Ascending aorta (tissue), 2 donors: Measurements from ENCODE around the gene NRXN3. TPM values are rescaled to one million over a fixed set of nuclear protein-coding genes. Genes with fewer than 3 reads are reported as not detected.

Experiments used
- DNase-seq, 2 donors: peaks; one replicate each; pipeline ENCODE4 v3.0.0-alpha.2; 2019; ENCODE audit warnings: low spot score in 2 of 2
- H3K27ac ChIP-seq, 2 donors: fragments of 200-600 bp; sonication (generic); one replicate each; pipeline ENCODE4 v1.5.1; 2016 to 2017; ENCODE audit warnings: mild to moderate bottlenecking in 1 of 2
- H3K27me3 ChIP-seq: fragments of 200-600 bp; sonication (generic); one replicate; pipeline ENCODE4 v1.5.1; 2017
- H3K36me3 ChIP-seq, 2 donors: fragments of 200-600 bp; sonication (generic); one replicate each; pipeline ENCODE4 v1.5.1; 2016
- H3K4me1 ChIP-seq, 2 donors: fragments of 200-600 bp; sonication (generic); one replicate each; pipeline ENCODE4 v1.5.1; 2016 to 2017; ENCODE audit warnings: mild to moderate bottlenecking in 1 of 2
- H3K4me3 ChIP-seq, 2 donors: fragments of 200-600 bp; sonication (generic); one replicate each; pipeline ENCODE4 v1.5.1; 2016 to 2017; ENCODE audit warnings: mild to moderate bottlenecking in 1 of 2
- H3K9me3 ChIP-seq, 2 donors: fragments of 200-600 bp; sonication (generic); one replicate each; pipeline ENCODE4 v1.5.1; 2016
- intact Hi-C: fragments of 100-400 bp; cut with DNase I; formaldehyde crosslinking; loops from one replicate; pipeline ENCODE4 v1.15.1; 2023
- total RNA-seq: library from RNA; depleted of rRNA; stranded (reverse); fragments of >200 nt; gene quantifications from one replicate; pipeline ENCODE4 v1.1.0, GENCODE V29; 2016
- TF ChIP-seq, protein P1 (sequence below), 3 experiments: fragments of 200-600 bp in 2 of 3; fragments of 450-650 bp in 1 of 3; sonication (generic) in 2 of 3; IDR thresholded peaks; one replicate each; pipeline ENCODE4 v1.5.1; 2016 to 2019; ENCODE audit warnings: antibody characterized with exemption in 3 of 3, mild to moderate bottlenecking in 1 of 3, moderate library complexity in 1 of 3

The NRXN3 gene
- total RNA-seq, 1 donor from 2014 or later, result 21.0 TPM

DNA sequence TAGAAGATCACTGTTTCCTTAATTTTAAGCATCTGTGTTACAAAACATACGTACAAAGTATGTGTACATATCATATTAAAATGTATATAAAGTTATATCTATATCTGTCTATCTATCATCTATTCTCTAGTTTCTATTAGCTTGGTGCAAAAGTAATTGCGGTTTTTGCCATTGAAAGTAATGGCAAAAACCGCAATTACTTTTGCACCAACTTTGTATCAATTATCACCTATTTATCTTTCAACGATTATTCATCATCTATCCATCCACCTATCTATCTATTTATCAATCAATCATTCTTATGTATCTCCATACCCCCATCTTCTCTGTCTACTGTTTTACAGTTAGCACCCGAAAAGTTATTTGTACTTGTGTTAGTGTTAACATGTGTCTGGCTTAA is 447.6 kb downstream of the NRXN3 start:
- no peaks in the 10 kb centered on the region for H3K9me3 ChIP-seq
- H3K27me3 ChIP-seq, result no peaks in the 10 kb centered on the region
- no peak overlapping the region for H3K4me3 ChIP-seq
- no peaks in the 10 kb centered on the region for H3K4me1 ChIP-seq
- intact Hi-C loops, result no loop called here
- no peak overlapping the region for H3K27ac ChIP-seq
- TF ChIP-seq, protein P1, sequence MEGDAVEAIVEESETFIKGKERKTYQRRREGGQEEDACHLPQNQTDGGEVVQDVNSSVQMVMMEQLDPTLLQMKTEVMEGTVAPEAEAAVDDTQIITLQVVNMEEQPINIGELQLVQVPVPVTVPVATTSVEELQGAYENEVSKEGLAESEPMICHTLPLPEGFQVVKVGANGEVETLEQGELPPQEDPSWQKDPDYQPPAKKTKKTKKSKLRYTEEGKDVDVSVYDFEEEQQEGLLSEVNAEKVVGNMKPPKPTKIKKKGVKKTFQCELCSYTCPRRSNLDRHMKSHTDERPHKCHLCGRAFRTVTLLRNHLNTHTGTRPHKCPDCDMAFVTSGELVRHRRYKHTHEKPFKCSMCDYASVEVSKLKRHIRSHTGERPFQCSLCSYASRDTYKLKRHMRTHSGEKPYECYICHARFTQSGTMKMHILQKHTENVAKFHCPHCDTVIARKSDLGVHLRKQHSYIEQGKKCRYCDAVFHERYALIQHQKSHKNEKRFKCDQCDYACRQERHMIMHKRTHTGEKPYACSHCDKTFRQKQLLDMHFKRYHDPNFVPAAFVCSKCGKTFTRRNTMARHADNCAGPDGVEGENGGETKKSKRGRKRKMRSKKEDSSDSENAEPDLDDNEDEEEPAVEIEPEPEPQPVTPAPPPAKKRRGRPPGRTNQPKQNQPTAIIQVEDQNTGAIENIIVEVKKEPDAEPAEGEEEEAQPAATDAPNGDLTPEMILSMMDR (IDR thresholded peaks at IDR 0.05), result no peak
- DNase-seq, result no peak
- no peaks in the 10 kb centered on the region for H3K36me3 ChIP-seq

DNA sequence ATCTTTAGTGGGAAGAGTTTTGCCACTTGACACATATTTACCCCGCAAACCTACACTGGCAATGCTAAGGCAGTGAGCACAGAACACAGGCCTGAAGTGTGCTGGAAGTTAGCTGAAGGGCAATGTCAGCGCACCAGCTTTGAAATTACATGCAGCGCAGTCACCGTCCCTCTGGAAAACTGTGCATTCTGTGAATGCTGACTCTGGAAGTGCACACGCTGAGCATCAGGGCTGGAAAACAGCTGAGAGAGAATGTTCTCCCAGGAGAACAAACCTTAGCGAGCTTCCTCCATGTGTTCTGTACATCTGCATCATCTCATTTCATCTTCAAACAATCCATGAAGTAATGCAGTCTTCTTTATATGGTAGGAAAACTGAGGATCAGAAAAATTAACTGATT is 448.2 kb downstream of the NRXN3 start:
- no peak for DNase-seq
- intact Hi-C loops, result no loop called here
- H3K9me3 ChIP-seq, result no peaks in the 10 kb centered on the region
- no peaks in the 10 kb centered on the region for H3K27me3 ChIP-seq
- TF ChIP-seq, protein P1 (IDR thresholded peaks at IDR 0.05), result no peak
- no peak overlapping the region for H3K27ac ChIP-seq
- no peaks in the 10 kb centered on the region for H3K36me3 ChIP-seq
- no peaks in the 10 kb centered on the region for H3K4me1 ChIP-seq
- H3K4me3 ChIP-seq, result no peak overlapping the region

DNA sequence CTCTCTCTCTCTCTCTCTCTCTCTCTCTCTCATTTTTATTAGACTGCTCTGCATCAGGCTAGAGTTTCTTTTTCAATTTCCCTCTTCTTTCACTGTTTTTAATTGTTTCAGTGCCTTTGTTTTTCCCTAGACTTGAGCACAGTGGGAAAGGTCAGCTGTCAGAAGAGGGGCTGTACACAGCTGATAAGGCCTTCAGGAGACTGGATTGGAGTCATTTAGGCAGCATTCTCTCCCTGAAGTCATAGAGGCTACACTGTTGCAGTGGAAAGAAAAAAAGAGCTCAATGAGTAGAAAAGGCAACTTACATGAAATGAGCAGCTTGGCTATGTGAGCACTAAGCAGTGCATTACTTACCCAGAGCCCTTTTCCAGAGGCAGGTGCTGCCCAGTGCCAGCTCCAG is 456.9 kb downstream of the NRXN3 start:
- no peak for DNase-seq
- no peak overlapping the region for H3K4me3 ChIP-seq
- no peaks in the 10 kb centered on the region for H3K36me3 ChIP-seq
- H3K27me3 ChIP-seq, result no peaks in the 10 kb centered on the region
- H3K9me3 ChIP-seq, result no peaks in the 10 kb centered on the region
- no peaks in the 10 kb centered on the region for H3K4me1 ChIP-seq
- TF ChIP-seq, protein P1 (IDR thresholded peaks at IDR 0.05), result no peak
- no peak overlapping the region for H3K27ac ChIP-seq
- intact Hi-C loops, result no loop called here

DNA sequence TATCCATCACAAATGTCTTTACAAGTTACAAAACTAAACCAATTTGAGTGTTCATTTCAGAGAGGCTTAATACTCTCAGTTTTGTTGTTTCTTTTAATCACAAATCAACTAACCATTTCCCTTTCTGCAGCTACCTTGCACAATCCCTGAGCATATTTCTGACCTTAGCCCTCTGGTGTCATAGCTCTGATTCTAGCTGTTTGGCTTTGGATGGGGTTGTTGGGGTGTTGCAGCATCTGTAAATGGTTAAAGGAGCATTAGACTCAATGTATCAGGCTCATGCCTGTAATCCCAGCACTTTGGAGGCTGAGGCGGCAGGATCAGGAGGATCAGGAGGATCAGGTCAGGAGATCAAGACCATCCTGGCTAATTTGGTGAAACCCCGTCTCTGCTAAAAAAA is 461.4 kb downstream of the NRXN3 start:
- Histone ChIP-seq H3K4me3 (no peak overlapping the region), H3K27me3 (no peaks in the 10 kb centered on the region), H3K9me3 (no peaks in the 10 kb centered on the region), H3K36me3 (no peaks in the 10 kb centered on the region), H3K4me1 (no peaks in the 10 kb centered on the region), H3K27ac (no peak overlapping the region)
- intact Hi-C loops, result no loop called here
- TF ChIP-seq, protein P1 (IDR thresholded peaks at IDR 0.05), result no peak
- DNase-seq, result no peak

DNA sequence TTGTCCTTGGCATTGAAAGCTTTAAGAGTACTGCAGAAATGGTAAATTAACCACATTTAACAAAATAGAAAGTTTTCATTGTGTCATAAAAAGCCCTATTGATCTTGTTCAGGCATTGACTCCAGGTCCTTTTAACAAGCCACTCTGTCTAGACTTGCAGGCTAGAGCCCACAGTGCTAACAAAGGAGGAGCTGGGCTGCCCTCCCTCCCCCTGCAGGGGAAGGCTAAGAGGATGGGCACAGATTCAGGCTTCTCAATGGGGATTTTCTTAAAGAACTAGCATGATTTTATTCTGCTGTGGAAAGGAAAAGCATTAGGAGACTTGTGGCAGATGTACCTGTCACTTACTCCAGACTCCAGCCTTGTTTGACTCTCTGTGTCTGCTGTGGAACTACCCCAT is 463.6 kb downstream of the NRXN3 start:
- Histone ChIP-seq H3K36me3 (no peaks in the 10 kb centered on the region), H3K27me3 (no peaks in the 10 kb centered on the region), H3K4me1 (no peaks in the 10 kb centered on the region), H3K4me3 (no peak overlapping the region), H3K9me3 (no peaks in the 10 kb centered on the region), H3K27ac (no peak overlapping the region)
- no peak for DNase-seq
- TF ChIP-seq, protein P1 (IDR thresholded peaks at IDR 0.05), result no peak
- intact Hi-C loops, result no loop called here

DNA sequence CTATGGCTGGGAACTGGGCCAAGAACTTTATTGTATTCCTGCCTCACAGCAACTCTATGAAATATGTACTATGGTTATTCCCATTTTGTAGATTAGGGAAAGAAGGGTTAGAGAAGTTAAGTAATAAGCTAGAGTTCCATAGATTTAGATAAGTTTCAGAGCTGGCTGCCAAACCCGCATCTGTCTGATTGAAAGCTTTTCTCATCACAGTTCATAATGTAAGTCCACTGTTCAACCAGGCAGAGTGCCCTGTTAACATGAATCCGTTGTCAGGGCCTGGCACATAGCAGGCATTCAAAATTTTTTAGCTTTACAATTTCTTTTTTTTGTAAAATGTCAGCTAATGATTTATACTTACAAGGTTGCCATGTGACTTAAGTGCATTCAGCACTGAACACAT is 467.3 kb downstream of the NRXN3 start:
- intact Hi-C loops, result no loop called here
- no peak for DNase-seq
- no peak overlapping the region for H3K27ac ChIP-seq

More for the DNA sequence above, 467.3 kb downstream of the NRXN3 start:
- H3K9me3 ChIP-seq, result no peaks in the 10 kb centered on the region
- no peaks in the 10 kb centered on the region for H3K4me1 ChIP-seq
- TF ChIP-seq, protein P1 (IDR thresholded peaks at IDR 0.05), result no peak
- H3K36me3 ChIP-seq, result no peaks in the 10 kb centered on the region
- no peaks in the 10 kb centered on the region for H3K27me3 ChIP-seq
- H3K4me3 ChIP-seq, result no peak overlapping the region
